Peyer's patch (tissue), 4 donors: Measurements from ENCODE around the gene C16orf96.
"Not testable (repeated sequence)": the region's sequence is repeated elsewhere in the genome, so short reads cannot be mapped to it uniquely, and the experiment has no call there.

ENCODE experiments used
- CTCF ChIP-seq, 6 experiments: fragments of 450-650 bp in 4 of 6; fragments of 200-600 bp in 2 of 6; sonication (generic) in 1 of 6; IDR thresholded peaks; one replicate each; pipeline ENCODE4 v1.5.1; 2017 to 2019; ENCODE audit warnings: antibody characterized with exemption in 6 of 6, mild to moderate bottlenecking in 3 of 6, moderate library complexity in 1 of 6
- POLR2A ChIP-seq, 2 donors: fragments of 450-650 bp; IDR thresholded peaks; one replicate each; pipeline ENCODE4 v1.5.1; 2017; ENCODE audit warnings: antibody characterized with exemption in 2 of 2, mild to moderate bottlenecking in 2 of 2, moderate library complexity in 2 of 2

DNA sequence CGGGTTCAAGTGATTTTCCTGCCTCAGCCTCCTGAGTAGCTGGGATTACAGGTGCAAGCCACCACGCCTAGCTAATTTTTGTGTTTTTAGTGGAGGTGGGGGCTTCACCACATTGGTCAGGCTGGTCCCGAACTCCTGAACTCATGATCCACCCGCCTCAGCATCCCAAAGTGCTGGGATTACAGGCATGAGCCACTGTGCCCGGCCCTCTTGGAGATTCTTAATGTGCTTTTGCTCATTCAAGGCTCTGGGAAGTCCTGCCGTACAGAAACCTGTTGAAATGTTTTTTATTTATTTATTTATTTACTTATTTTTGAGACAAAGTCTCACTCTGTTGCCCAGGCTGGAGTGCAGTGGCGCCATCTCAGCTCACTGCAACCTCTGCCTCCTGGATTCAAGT lies 17.8 kb downstream of the C16orf96 start:
- TF ChIP-seq CTCF, POLR2A (IDR thresholded peaks at IDR 0.05): not testable (repeated sequence)
